ENCODE data around the gene PRRC2C. TPM values are rescaled to one million over a fixed set of nuclear protein-coding genes. Genes with fewer than 3 reads are reported as not detected.

The PRRC2C gene
- total and polyA plus RNA-seq, 2 of the 13 experiments (the other 11 are each of a cell fraction or from before 2014, with no cell fraction given) = 46.2 to 57.0 TPM

GRCh38 chr1:171467626-171468025 is 17.7 kb upstream of the PRRC2C start:
- no peak for TF ChIP-seq NR2F6 (IDR thresholded peaks at IDR 0.05)
- no peak for TF ChIP-seq NR2F6 (CRISPR knock-in tag; IDR thresholded peaks at IDR 0.05)
- TF ChIP-seq SOX6 (IDR thresholded peaks at IDR 0.05) = no peak
- no peak for TF ChIP-seq SOX6 (CRISPR knock-in tag; IDR thresholded peaks at IDR 0.05)
- no peak for TF ChIP-seq ZZZ3 (CRISPR knock-in tag; IDR thresholded peaks at IDR 0.05; ENCODE audit: borderline replicate concordance)
- TF ChIP-seq JDP2 (CRISPR knock-in tag; IDR thresholded peaks at IDR 0.05; ENCODE audit: borderline replicate concordance) = no peak
- no peak for TF ChIP-seq ZBTB25 (CRISPR knock-in tag; IDR thresholded peaks at IDR 0.05)
- TF ChIP-seq ZNF441 (CRISPR knock-in tag; IDR thresholded peaks at IDR 0.05; ENCODE audit: borderline replicate concordance) = no peak
- no peak for TF ChIP-seq GPN1 (CRISPR knock-in tag; IDR thresholded peaks at IDR 0.05; ENCODE audit: borderline replicate concordance)
- TF ChIP-seq KLF15 (CRISPR knock-in tag; IDR thresholded peaks at IDR 0.05; ENCODE audit: borderline replicate concordance) = no peak
- no peak overlapping the region for H3K27ac ChIP-seq (ENCODE audit: extremely low read length, insufficient read depth, low read length)
- ChIA-PET CTCF (ENCODE audit: low intra/inter-chr PET ratio, low total read pairs) (no interaction called here), POLR2A (no interaction called here)
- no peak overlapping the region for H3K9ac ChIP-seq (ENCODE audit: insufficient read depth, low read depth, low read length)
- BruUV-seq (replicated peaks) = no TSS peak
- H2AFZ ChIP-seq (ENCODE audit: low read length) = no peak overlapping the region
- no peaks in the 10 kb centered on the region for H3K9me3 ChIP-seq (ENCODE audit: low read length)
- H3K4me1 ChIP-seq (ENCODE audit: insufficient read depth, low read length) = 0 out of 2 replicates have a peak, but pooled peaks cover 6% of the 10 kb centered on the region
- no peak overlapping the region for H3K4me3 ChIP-seq (replicated peaks in 1 of 3; ENCODE audit: insufficient read depth in 1 of 3, low read depth in 2 of 3, low read length in 3 of 3)
- H3K4me2 ChIP-seq (ENCODE audit: low read depth, low read length) = no peak overlapping the region
- ATAC-seq (no peak), FAIRE-seq (no peak), DNase-seq (ENCODE audit: low spot score) (no peak)
- intact Hi-C loops (cut with micrococcal nuclease; ENCODE audit: unreplicated experiment) = no loop called here
- H3K27me3 ChIP-seq (ENCODE audit: control insufficient read depth in 1 of 2, insufficient read depth in 2 of 2, low read length in 2 of 2) = no peaks in the 10 kb centered on the region
- no peaks in the 10 kb centered on the region for H4K20me1 ChIP-seq (ENCODE audit: insufficient read depth, low read length)
- in situ Hi-C loops (cut with HindIII; ENCODE audit: extremely low pct_ligation_motif_present, low pct_unique_long_range_greater_than_20kb) = no loop called here
- no peaks in the 10 kb centered on the region for H3K36me3 ChIP-seq (replicated peaks in 1 of 2; ENCODE audit: control insufficient read depth in 1 of 2, insufficient read depth in 2 of 2, low read length in 2 of 2)
- H3K79me2 ChIP-seq (ENCODE audit: insufficient read depth, low read length) = no peaks in the 10 kb centered on the region

All from HepG2 (cell line).